ENCODE data around the gene RPS25. TPM values are rescaled to one million over a fixed set of nuclear protein-coding genes. Genes with fewer than 3 reads are reported as not detected.

Gene RPS25
- total and polyA plus RNA-seq, 9 of the 15 experiments (the other 6 are each of a cell fraction or from before 2014, with no cell fraction given) = 1,553 to 5,486 (median 2,471) TPM

GRCh38 chr11:118996926-118997626 is 21.1 kb downstream of the RPS25 start (continued):
- TF ChIP-seq ZNF436 (CRISPR knock-in tag; IDR thresholded peaks at IDR 0.05) (no peak), NFYB (IDR thresholded peaks at IDR 0.05; ENCODE audit: extremely low read depth, insufficient read length) (no peak), CREBBP (IDR thresholded peaks at IDR 0.05; ENCODE audit: low read depth, low read length) (no peak), PTBP1 (IDR thresholded peaks at IDR 0.05; ENCODE audit: low read depth, low read length) (no peak), KDM1A (IDR thresholded peaks at IDR 0.05) (no peak), MBD1 (CRISPR knock-in tag; IDR thresholded peaks at IDR 0.05) (no peak), KDM4B (IDR thresholded peaks at IDR 0.05; ENCODE audit: borderline replicate concordance in 2 of 2, low read depth in 1 of 2) (no peak), ZNF3 (CRISPR knock-in tag; IDR thresholded peaks at IDR 0.05) (no peak), HOXB6 (CRISPR knock-in tag; IDR thresholded peaks at IDR 0.05; ENCODE audit: borderline replicate concordance) (no peak), HNRNPH1 (optimal IDR thresholded peaks at IDR 0.05; ENCODE audit: low read depth, low read length) (no peak), ZEB2 (IDR thresholded peaks at IDR 0.05) (no peak), ATF2 (CRISPR knock-in tag; IDR thresholded peaks at IDR 0.05) (no peak), RFX1 (IDR thresholded peaks at IDR 0.05) (no peak), PYGO2 (tag; IDR thresholded peaks at IDR 0.05) (no peak), ESRRA (IDR thresholded peaks at IDR 0.05; ENCODE audit: borderline replicate concordance, low read depth) (no peak), ZNF583 (CRISPR knock-in tag; IDR thresholded peaks at IDR 0.05) (no peak), POLR2H (tag; IDR thresholded peaks at IDR 0.05; ENCODE audit: low read depth) (no peak), SIN3A (IDR thresholded peaks at IDR 0.05; ENCODE audit: borderline replicate concordance in 2 of 2, control insufficient read depth in 1 of 2, low read depth in 2 of 2, low read length in 2 of 2) (peak in 1 of 2 experiments; percentile 24; a peak in 1 of 4 replicates), ZBTB9 (CRISPR knock-in tag; IDR thresholded peaks at IDR 0.05) (no peak), KAT7 (CRISPR knock-in tag; IDR thresholded peaks at IDR 0.05; ENCODE audit: borderline replicate concordance) (no peak), ZBTB7A (IDR thresholded peaks at IDR 0.05; ENCODE audit: borderline replicate concordance, control insufficient read depth, low read depth, low read length) (no peak), MYBL2 (IDR thresholded peaks at IDR 0.05; ENCODE audit: low read depth) (no peak), MYBL2 (CRISPR knock-in tag; IDR thresholded peaks at IDR 0.05; ENCODE audit: borderline replicate concordance) (no peak), MCM3 (IDR thresholded peaks at IDR 0.05) (no peak)

Measured in K562 (cell line).